ENCODE results near the gene DUS1L. TPM values are rescaled to one million over a fixed set of nuclear protein-coding genes. Genes with fewer than 3 reads are reported as not detected.

The DUS1L gene
- total RNA-seq, 1 donor from 2014 or later, result 74.1 TPM

GRCh38 chr17:82078433-82078832 is 12.8 kb upstream of the DUS1L start:
- Mint-ChIP-seq H3K9me3 (ENCODE audit: unreplicated experiment) (no peaks in the 10 kb centered on the region), H3K36me3 (ENCODE audit: low read depth, unreplicated experiment) (peaks cover 4% of the 10 kb centered on the region), H3K4me1 (ENCODE audit: unreplicated experiment) (no peaks in the 10 kb centered on the region), H3K4me3 (ENCODE audit: unreplicated experiment) (no peak overlapping the region), H3K27me3 (ENCODE audit: unreplicated experiment) (peaks cover 3% of the 10 kb centered on the region), H3K27ac (ENCODE audit: unreplicated experiment) (peak overlapping the region; percentile 43)
- TF ChIP-seq, protein P1, sequence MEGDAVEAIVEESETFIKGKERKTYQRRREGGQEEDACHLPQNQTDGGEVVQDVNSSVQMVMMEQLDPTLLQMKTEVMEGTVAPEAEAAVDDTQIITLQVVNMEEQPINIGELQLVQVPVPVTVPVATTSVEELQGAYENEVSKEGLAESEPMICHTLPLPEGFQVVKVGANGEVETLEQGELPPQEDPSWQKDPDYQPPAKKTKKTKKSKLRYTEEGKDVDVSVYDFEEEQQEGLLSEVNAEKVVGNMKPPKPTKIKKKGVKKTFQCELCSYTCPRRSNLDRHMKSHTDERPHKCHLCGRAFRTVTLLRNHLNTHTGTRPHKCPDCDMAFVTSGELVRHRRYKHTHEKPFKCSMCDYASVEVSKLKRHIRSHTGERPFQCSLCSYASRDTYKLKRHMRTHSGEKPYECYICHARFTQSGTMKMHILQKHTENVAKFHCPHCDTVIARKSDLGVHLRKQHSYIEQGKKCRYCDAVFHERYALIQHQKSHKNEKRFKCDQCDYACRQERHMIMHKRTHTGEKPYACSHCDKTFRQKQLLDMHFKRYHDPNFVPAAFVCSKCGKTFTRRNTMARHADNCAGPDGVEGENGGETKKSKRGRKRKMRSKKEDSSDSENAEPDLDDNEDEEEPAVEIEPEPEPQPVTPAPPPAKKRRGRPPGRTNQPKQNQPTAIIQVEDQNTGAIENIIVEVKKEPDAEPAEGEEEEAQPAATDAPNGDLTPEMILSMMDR (IDR thresholded peaks at IDR 0.05; ENCODE audit: unreplicated experiment), result no peak
- DNase-seq (ENCODE audit: low spot score), result no peak

- peak overlapping the region; percentile 43 for H3K27ac Mint-ChIP-seq (ENCODE audit: unreplicated experiment)
These were observed 12.2 kb upstream of the DUS1L start for GRCh38 chr17:82077617-82078358.

DNA sequence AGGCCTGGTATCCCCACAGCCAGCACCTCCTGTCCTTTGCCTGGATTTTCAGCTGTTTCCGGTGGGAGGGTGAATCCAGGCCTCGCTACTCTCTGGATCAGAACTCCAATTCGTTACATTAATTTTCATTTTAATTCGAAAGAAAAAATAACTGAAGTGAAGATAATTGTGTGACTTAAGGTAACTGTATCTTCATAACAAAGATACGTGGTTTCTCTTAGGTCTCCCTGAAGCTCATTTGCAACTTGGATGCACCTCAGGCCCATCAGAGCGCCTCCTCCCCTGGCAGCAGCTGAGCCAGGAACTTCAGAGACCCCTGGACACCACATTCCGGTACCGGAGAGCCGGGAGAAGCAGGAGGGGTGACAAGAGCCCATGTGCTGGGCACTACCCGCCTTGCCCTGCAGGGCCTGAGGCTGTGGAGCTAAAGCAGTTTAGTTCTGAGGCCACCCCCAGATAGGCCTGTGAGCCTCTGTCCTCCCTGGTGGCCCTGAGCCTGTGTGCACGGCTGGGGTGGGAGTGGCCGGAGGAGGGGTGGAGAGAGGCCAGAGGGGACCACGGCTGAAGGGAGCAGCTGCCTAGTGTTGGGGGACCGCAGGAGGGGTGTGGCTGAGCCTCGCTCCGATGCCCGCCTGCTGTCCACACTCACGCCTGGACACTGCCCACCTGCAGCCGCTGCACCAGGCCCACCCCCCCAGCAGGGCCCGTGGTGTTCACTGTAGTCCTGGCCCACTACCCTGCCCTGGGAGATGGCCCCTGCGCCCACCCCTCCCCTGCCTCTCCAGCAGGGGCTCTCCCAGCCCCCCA is 11.4 kb upstream of the DUS1L start:
- TF ChIP-seq, protein P1 (IDR thresholded peaks at IDR 0.05; ENCODE audit: unreplicated experiment), result no peak
- H3K27ac Mint-ChIP-seq (ENCODE audit: unreplicated experiment), result no peak overlapping the region
- peaks cover 4% of the 10 kb centered on the region for H3K36me3 Mint-ChIP-seq (ENCODE audit: low read depth, unreplicated experiment)
- H3K4me3 Mint-ChIP-seq (ENCODE audit: unreplicated experiment), result no peak overlapping the region
- DNase-seq (ENCODE audit: low spot score), result no peak
- no peaks in the 10 kb centered on the region for H3K4me1 Mint-ChIP-seq (ENCODE audit: unreplicated experiment)
- H3K9me3 Mint-ChIP-seq (ENCODE audit: unreplicated experiment), result no peaks in the 10 kb centered on the region
- H3K27me3 Mint-ChIP-seq (ENCODE audit: unreplicated experiment), result peaks cover 3% of the 10 kb centered on the region

More at GRCh38 chr17:82077617-82078358, 12.2 kb upstream of the DUS1L start:
- H3K4me1 Mint-ChIP-seq (ENCODE audit: unreplicated experiment), result no peaks in the 10 kb centered on the region
- H3K4me3 Mint-ChIP-seq (ENCODE audit: unreplicated experiment), result no peak overlapping the region
- TF ChIP-seq, protein P1 (IDR thresholded peaks at IDR 0.05; ENCODE audit: unreplicated experiment), result no peak
- H3K27me3 Mint-ChIP-seq (ENCODE audit: unreplicated experiment), result peaks cover 3% of the 10 kb centered on the region
- peaks cover 4% of the 10 kb centered on the region for H3K36me3 Mint-ChIP-seq (ENCODE audit: low read depth, unreplicated experiment)
- DNase-seq (ENCODE audit: low spot score), result no peak
- H3K9me3 Mint-ChIP-seq (ENCODE audit: unreplicated experiment), result no peaks in the 10 kb centered on the region

DNA sequence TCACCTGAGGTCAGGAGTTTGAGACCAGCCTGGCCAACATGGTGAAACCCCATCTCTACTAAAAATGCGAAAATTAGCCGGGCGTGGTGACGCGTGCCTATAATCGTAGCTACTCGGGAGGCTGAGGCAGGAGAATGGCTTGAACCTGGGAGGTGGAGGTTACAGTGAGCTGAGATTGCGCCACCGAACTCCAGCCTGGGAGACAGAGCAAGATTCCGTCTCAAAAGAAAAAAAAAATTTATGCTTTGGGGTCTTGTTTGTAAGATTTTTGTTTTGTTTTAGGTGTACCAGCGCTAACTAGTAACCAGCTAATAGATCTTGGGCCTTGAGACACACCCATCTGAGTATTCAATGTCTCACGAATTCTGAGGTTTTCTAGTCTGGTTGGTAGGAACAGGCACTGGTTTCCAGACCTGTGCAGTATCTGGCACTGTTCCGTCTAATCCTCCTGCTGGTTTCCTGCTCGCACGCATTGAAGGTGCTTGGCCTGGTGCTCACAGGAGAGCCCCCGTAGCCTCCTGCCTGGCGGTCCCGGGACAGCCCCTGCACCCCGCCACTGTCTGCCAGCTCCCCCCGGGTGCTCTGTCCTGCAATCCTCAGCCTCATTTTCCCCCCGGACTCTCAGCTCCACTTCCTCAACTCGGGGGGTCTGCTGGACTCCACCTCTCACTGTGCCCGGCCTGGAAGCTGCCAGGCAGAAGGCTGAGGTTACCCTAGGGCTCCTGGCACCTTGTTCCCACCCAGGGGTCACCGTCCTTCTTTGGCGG is 10.6 kb upstream of the DUS1L start:
- no peak overlapping the region for H3K27ac Mint-ChIP-seq (ENCODE audit: unreplicated experiment)
- TF ChIP-seq, protein P1 (IDR thresholded peaks at IDR 0.05; ENCODE audit: unreplicated experiment), result no peak
- H3K36me3 Mint-ChIP-seq (ENCODE audit: low read depth, unreplicated experiment), result peaks cover 4% of the 10 kb centered on the region
- no peaks in the 10 kb centered on the region for H3K9me3 Mint-ChIP-seq (ENCODE audit: unreplicated experiment)
- DNase-seq (ENCODE audit: low spot score), result no peak
- H3K27me3 Mint-ChIP-seq (ENCODE audit: unreplicated experiment), result peaks cover 3% of the 10 kb centered on the region
- H3K4me3 Mint-ChIP-seq (ENCODE audit: unreplicated experiment), result no peak overlapping the region
- H3K4me1 Mint-ChIP-seq (ENCODE audit: unreplicated experiment), result no peaks in the 10 kb centered on the region

Data from endothelial cell (in vitro differentiated cells).